ENCODE results near the gene ESRRB. TPM values are rescaled to one million over a fixed set of nuclear protein-coding genes. Genes with fewer than 3 reads are reported as not detected.

Gene ESRRB
- total RNA-seq, 6 donors from 2014 or later, result 0.15 to 1.6 (median 0.30) TPM; not detected in 2

GRCh38 chr14:76546426-76547221 is 170.7 kb downstream of the ESRRB start:
- peak in 1 of 2 donors; percentile 31 for ATAC-seq (ENCODE audit: low FRiP score in 2 of 2)
- H3K4me1 ChIP-seq, result no peaks in the 10 kb centered on the region
- 58 to 61% methylated on average over 10 of the region's 10 CpGs for WGBS, 2 donors
- DNase-seq, result no peak
- no peak overlapping the region for H3K27ac ChIP-seq
- no peak overlapping the region for H3K4me3 ChIP-seq
- H3K36me3 ChIP-seq, result no peaks in the 10 kb centered on the region
- no peaks in the 10 kb centered on the region for H3K9me3 ChIP-seq
- H3K27me3 ChIP-seq, result no peaks in the 10 kb centered on the region
- peak in 1 of 6 experiments; percentile 13 for TF ChIP-seq CTCF (IDR thresholded peaks at IDR 0.05)
- TF ChIP-seq POLR2A (IDR thresholded peaks at IDR 0.05), result no peak
- TF ChIP-seq EP300 (IDR thresholded peaks at IDR 0.05), result no peak
- no peak for TF ChIP-seq POLR2AphosphoS5 (IDR thresholded peaks at IDR 0.05)

DNA sequence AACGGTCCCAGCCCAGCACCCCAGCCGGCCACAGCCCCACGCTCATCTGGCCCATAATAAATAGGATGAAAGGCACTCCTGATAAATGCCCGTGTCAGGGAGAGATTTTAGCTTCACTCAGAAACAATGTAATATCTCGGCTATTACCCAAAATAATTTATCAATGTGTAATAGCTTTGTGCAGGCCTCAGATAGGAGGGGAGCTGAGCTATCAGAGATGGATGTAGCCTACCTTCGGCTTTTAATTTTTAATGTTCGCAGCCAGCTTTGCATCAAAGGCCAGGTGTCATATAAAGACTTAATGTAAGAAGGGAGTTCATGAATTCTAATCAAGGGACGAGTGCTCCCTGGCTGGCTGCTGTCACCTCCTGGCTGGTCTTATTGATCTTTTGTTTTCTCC is 171.9 kb downstream of the ESRRB start:
- TF ChIP-seq EP300 (IDR thresholded peaks at IDR 0.05) (no peak), CTCF (IDR thresholded peaks at IDR 0.05) (no peak), POLR2A (IDR thresholded peaks at IDR 0.05) (no peak), POLR2AphosphoS5 (IDR thresholded peaks at IDR 0.05) (no peak)
- WGBS, 2 donors, result 83 to 86% methylated on average over 8 of the region's 8 CpGs
- Histone ChIP-seq H3K36me3 (no peaks in the 10 kb centered on the region), H3K27ac (no peak overlapping the region), H3K9me3 (no peaks in the 10 kb centered on the region), H3K27me3 (no peaks in the 10 kb centered on the region), H3K4me3 (no peak overlapping the region), H3K4me1 (no peaks in the 10 kb centered on the region)
- no peak for ATAC-seq (ENCODE audit: low FRiP score in 2 of 2)
- no peak for DNase-seq

GRCh38 chr14:76550534-76550933 is 174.6 kb downstream of the ESRRB start:
- Histone ChIP-seq H3K36me3 (no peaks in the 10 kb centered on the region), H3K27ac (no peak overlapping the region), H3K27me3 (no peaks in the 10 kb centered on the region), H3K9me3 (no peaks in the 10 kb centered on the region), H3K4me1 (no peaks in the 10 kb centered on the region), H3K4me3 (no peak overlapping the region)
- ATAC-seq (ENCODE audit: low FRiP score in 2 of 2), result no peak
- DNase-seq, result no peak
- no peak for TF ChIP-seq EP300 (IDR thresholded peaks at IDR 0.05)
- no peak for TF ChIP-seq POLR2A (IDR thresholded peaks at IDR 0.05)
- TF ChIP-seq POLR2AphosphoS5 (IDR thresholded peaks at IDR 0.05), result no peak
- no peak for TF ChIP-seq CTCF (IDR thresholded peaks at IDR 0.05)
- 74 to 82% methylated on average over 2 of the region's 2 CpGs for WGBS, 2 donors

DNA sequence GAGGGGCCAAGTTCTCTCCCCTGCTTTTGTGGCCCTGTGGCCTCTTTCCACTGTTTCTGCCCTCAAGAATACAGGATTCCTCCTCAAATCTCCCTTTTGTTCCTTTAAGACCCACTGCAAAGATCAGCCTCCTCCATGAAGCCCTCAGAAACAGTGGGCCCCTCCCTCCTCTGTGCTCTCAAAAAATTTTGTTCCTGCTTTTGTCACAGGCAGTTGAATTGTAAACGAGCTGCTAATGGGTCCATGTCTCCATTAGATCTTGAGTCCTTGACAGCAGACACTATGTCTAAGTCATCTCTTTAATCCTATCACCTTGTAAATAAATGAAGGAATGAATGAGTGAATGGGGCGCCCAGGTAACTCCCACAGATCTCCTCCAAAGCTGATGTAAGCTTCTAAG is 175.2 kb downstream of the ESRRB start:
- Histone ChIP-seq H3K4me3 (no peak overlapping the region), H3K36me3 (no peaks in the 10 kb centered on the region), H3K9me3 (no peaks in the 10 kb centered on the region), H3K27ac (no peak overlapping the region), H3K27me3 (no peaks in the 10 kb centered on the region), H3K4me1 (no peaks in the 10 kb centered on the region)
- TF ChIP-seq EP300 (IDR thresholded peaks at IDR 0.05) (no peak), POLR2A (IDR thresholded peaks at IDR 0.05) (no peak), CTCF (IDR thresholded peaks at IDR 0.05) (no peak), POLR2AphosphoS5 (IDR thresholded peaks at IDR 0.05) (no peak)
- no peak for DNase-seq
- 71 to 82% methylated on average over 2 of the region's 2 CpGs for WGBS, 2 donors
- ATAC-seq (ENCODE audit: low FRiP score in 2 of 2), result no peak

Other genes with a start within 250 kb of the ESRRB start
- gene GPATCH2L, start 224.2 kb upstream of the ESRRB start, total RNA-seq, result 10 to 100 TPM; 22.4 to 52.0 (median 39.5) TPM